CD14-positive monocyte (primary cell): ENCODE results near the gene KCNJ1. TPM values are rescaled to one million over a fixed set of nuclear protein-coding genes. Genes with fewer than 3 reads are reported as not detected.

Source experiments
- DNase-seq, 3 donors: peaks; one replicate each; pipeline ENCODE4 v3.0.0-alpha.2; 2011 to 2022
- H2AFZ ChIP-seq: 2 replicates; pipeline ENCODE4 v1.6.0; 2012; ENCODE audit warnings: mild to moderate bottlenecking, low read depth, low read length, inconsistent platforms; ENCODE audit not compliant: insufficient read depth, poor library complexity, severe bottlenecking
- H3K27ac ChIP-seq, 2 donors: 1 replicate in 1 of 2; 2 replicates in 1 of 2; pipeline ENCODE4 v1.5.1; 2012 to 2013; ENCODE audit warnings: low read length in 2 of 2, control low read depth in 1 of 2, inconsistent platforms in 1 of 2, low read depth in 1 of 2, mild to moderate bottlenecking in 1 of 2
- H3K27me3 ChIP-seq, 2 donors: one replicate each; pipeline versions ENCODE4 v1.6.0 to v1.6.1; 2011 to 2013; ENCODE audit warnings: low read length in 2 of 2; ENCODE audit not compliant: control insufficient read depth in 2 of 2, insufficient read depth in 2 of 2
- H3K36me3 ChIP-seq, 2 donors: replicated peaks in 1 of 2; 1 replicate in 1 of 2; 2 replicates in 1 of 2; pipeline versions ENCODE4 v1.5.1 to v1.6.1; 2012 to 2013; ENCODE audit warnings: low read length in 2 of 2, control low read depth in 1 of 2, inconsistent platforms in 1 of 2, mild to moderate bottlenecking in 1 of 2; ENCODE audit not compliant: insufficient read depth in 2 of 2, control insufficient read depth in 1 of 2
- H3K4me1 ChIP-seq, 2 donors: 1 replicate in 1 of 2; 2 replicates in 1 of 2; pipeline versions ENCODE4 v1.5.1 to v1.6.1; 2012 to 2013; ENCODE audit warnings: low read length in 2 of 2, control low read depth in 1 of 2, inconsistent platforms in 1 of 2, mild to moderate bottlenecking in 1 of 2, moderate library complexity in 1 of 2; ENCODE audit not compliant: insufficient read depth in 2 of 2, control insufficient read depth in 1 of 2
- H3K4me2 ChIP-seq: replicated peaks from 2 replicates; pipeline ENCODE3; 2012; ENCODE audit warnings: low read length, moderate library complexity, mild to moderate bottlenecking; ENCODE audit not compliant: poor library complexity, severe bottlenecking; ENCODE audit errors: extremely low read depth
- H3K4me3 ChIP-seq, 3 experiments: fragments of 200-600 bp in 1 of 3; sonication (generic) in 1 of 3; replicated peaks in 1 of 3; 1 replicate in 2 of 3; 2 replicates in 1 of 3; pipeline ENCODE4 v1.5.1; 2011 to 2013; ENCODE audit warnings: low read length in 3 of 3, mild to moderate bottlenecking in 3 of 3, control low read depth in 2 of 3, low read depth in 2 of 3, inconsistent platforms in 1 of 3, moderate library complexity in 1 of 3
- H3K79me2 ChIP-seq: 2 replicates; pipeline ENCODE4 v1.6.0; 2012; ENCODE audit warnings: mild to moderate bottlenecking, control low read depth, inconsistent platforms, low read length, moderate library complexity; ENCODE audit not compliant: insufficient read depth
- H3K9ac ChIP-seq: 2 replicates; pipeline ENCODE4 v1.6.0; 2017; ENCODE audit warnings: low read length, mild to moderate bottlenecking; ENCODE audit not compliant: insufficient read depth, poor library complexity, severe bottlenecking
- H3K9me3 ChIP-seq, 2 donors: replicated peaks in 1 of 2; 1 replicate in 1 of 2; 2 replicates in 1 of 2; pipeline versions ENCODE4 v1.5.1 to v1.6.1; 2012 to 2013; ENCODE audit warnings: low read length in 2 of 2, control low read depth in 1 of 2; ENCODE audit not compliant: control insufficient read depth in 1 of 2, insufficient read depth in 1 of 2
- H4K20me1 ChIP-seq: 2 replicates; pipeline ENCODE4 v1.6.0; 2012; ENCODE audit warnings: mild to moderate bottlenecking, low read length, control low read depth, moderate library complexity; ENCODE audit not compliant: insufficient read depth
- H3K27ac Mint-ChIP-seq, 7 donors: one replicate each; pipeline ENCODE4 v1.8.0; 2020; ENCODE audit warnings: mild to moderate bottlenecking in 7 of 7, mixed read lengths in 7 of 7, moderate library complexity in 6 of 7, inconsistent platforms in 2 of 7
- H3K27me3 Mint-ChIP-seq, 3 donors: one replicate each; pipeline ENCODE4 v1.8.0; 2021 to 2022; ENCODE audit warnings: low read depth in 3 of 3, mild to moderate bottlenecking in 3 of 3, mixed read lengths in 3 of 3, moderate library complexity in 3 of 3, inconsistent platforms in 1 of 3
- H3K36me3 Mint-ChIP-seq, 2 donors: one replicate each; pipeline ENCODE4 v1.8.0; 2020; ENCODE audit warnings: mixed read lengths in 2 of 2, inconsistent platforms in 1 of 2, mild to moderate bottlenecking in 1 of 2
- H3K4me1 Mint-ChIP-seq: one replicate; pipeline ENCODE4 v1.8.0; 2020; ENCODE audit warnings: mild to moderate bottlenecking, mixed read lengths
- H3K4me3 Mint-ChIP-seq, 2 donors: one replicate each; pipeline ENCODE4 v1.8.0; 2020; ENCODE audit warnings: mild to moderate bottlenecking in 2 of 2, mixed read lengths in 2 of 2, moderate library complexity in 1 of 2
- H3K9me3 Mint-ChIP-seq, 7 donors: one replicate each; pipeline ENCODE4 v1.8.0; 2020 to 2022; ENCODE audit warnings: mixed read lengths in 7 of 7, mild to moderate bottlenecking in 6 of 7, moderate library complexity in 6 of 7, inconsistent platforms in 2 of 7
- CTCF ChIP-seq: fragments of 200-600 bp; IDR thresholded peaks from one replicate; pipeline ENCODE4 v1.8.0; 2022; ENCODE audit warnings: antibody characterized with exemption, mild to moderate bottlenecking
- WGBS: methylation state at CpG from one replicate; pipeline ENCODE4 v1.1.5; 2013; ENCODE audit warnings: missing lambda C conversion rate; ENCODE audit not compliant: insufficient coverage; 5-methylcytosine and 5-hydroxymethylcytosine counted together
- intact Hi-C, 2 donors: fragments of 100-400 bp; cut with micrococcal nuclease; formaldehyde crosslinking; loops; one replicate each; pipeline versions ENCODE4 v1.15.0 to v1.15.1; 2023
- polyA plus RNA-seq, 3 donors: library from polyadenylated mRNA; depleted of rRNA in 1 of 3; unstranded in 2 of 3; stranded (reverse) in 1 of 3; fragments of 300-500 nt in 2 of 3; fragments of >200 nt in 1 of 3; fragmentation: Illumina TruSeq in 2 of 3; gene quantifications; 1 replicate in 2 of 3; 2 replicates in 1 of 3; pipeline ENCODE4 v1.2.3, GENCODE V29; 2012 to 2021

KCNJ1 gene
- polyA plus RNA-seq, 3 donors = 0.12 to 0.47 TPM; not detected in 1

DNA sequence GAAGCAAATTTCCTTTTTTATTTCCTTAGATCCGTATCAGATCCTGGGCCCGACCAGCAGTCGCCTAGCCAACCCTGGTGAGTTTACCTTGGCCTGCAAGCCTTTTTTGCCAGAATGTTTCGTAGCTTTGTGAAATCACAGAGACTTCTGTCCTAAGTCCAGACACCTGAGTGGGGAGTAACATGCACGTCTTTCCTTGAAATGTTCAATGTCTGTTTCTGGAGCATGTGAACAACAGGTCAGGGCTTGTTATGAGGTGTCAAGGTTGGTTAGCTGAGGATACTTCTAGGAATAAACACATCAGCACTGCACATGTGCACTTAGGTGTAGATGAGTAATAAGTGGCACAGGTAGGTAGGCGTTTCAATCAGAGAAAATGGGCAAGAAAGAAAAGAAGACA is 58.0 kb downstream of the KCNJ1 start:
- Mint-ChIP-seq H3K9me3 (no peaks in the 10 kb centered on the region), H3K27ac (peak overlapping the region in 1 of 7 donors; percentile 11), H3K4me1 (peaks cover 2% of the 10 kb centered on the region), H3K27me3 (no peaks in the 10 kb centered on the region), H3K36me3 (peaks cover 86 to 91% of the 10 kb centered on the region in 2 donors), H3K4me3 (no peak overlapping the region)
- Histone ChIP-seq H4K20me1 (peaks cover 100% of the 10 kb centered on the region), H3K4me1 (no peaks in the 10 kb centered on the region), H3K79me2 (peaks cover 21% of the 10 kb centered on the region), H3K4me3 (no peak overlapping the region), H3K27me3 (no peaks in the 10 kb centered on the region), H3K9ac (no peak overlapping the region), H2AFZ (no peak overlapping the region), H3K9me3 (no peaks in the 10 kb centered on the region), H3K4me2 (no peak overlapping the region), H3K27ac (no peak overlapping the region), H3K36me3 (peaks cover 93 to 100% of the 10 kb centered on the region in 2 donors)
- intact Hi-C loops = no loop called here
- DNase-seq = no peak
- TF ChIP-seq CTCF = no peak
- WGBS = 89% methylated on average over 3 of the region's 6 CpGs

- peaks cover 100% of the 10 kb centered on the region for H4K20me1 ChIP-seq
- H3K9ac ChIP-seq = no peak overlapping the region
- H3K4me3 Mint-ChIP-seq = no peak overlapping the region
- H3K27me3 ChIP-seq = no peaks in the 10 kb centered on the region
- TF ChIP-seq CTCF = no peak
- no peak for DNase-seq
- H3K27ac Mint-ChIP-seq = peak overlapping the region in 3 of 7 donors; percentile 27 to 75 (median 43)
- no peak overlapping the region for H3K4me2 ChIP-seq
- peaks cover 86 to 92% of the 10 kb centered on the region in 2 donors for H3K36me3 Mint-ChIP-seq
- no peak overlapping the region for H3K27ac ChIP-seq
- H2AFZ ChIP-seq = no peak overlapping the region
- H3K27me3 Mint-ChIP-seq = no peaks in the 10 kb centered on the region
- intact Hi-C loops = no loop called here
- H3K79me2 ChIP-seq = peaks cover 34% of the 10 kb centered on the region
- H3K9me3 ChIP-seq = no peaks in the 10 kb centered on the region
- no peaks in the 10 kb centered on the region for H3K4me1 ChIP-seq
- no peaks in the 10 kb centered on the region for H3K9me3 Mint-ChIP-seq
- H3K36me3 ChIP-seq = peaks cover 92 to 100% of the 10 kb centered on the region in 2 donors
- H3K4me1 Mint-ChIP-seq = peaks cover 8% of the 10 kb centered on the region
- no peak overlapping the region for H3K4me3 ChIP-seq
These were observed 59.2 kb downstream of the KCNJ1 start for GRCh38 chr11:128807909-128808308.
